K562 (cell line): Measurements from ENCODE around the gene TNIK. TPM values are rescaled to one million over a fixed set of nuclear protein-coding genes. Genes with fewer than 3 reads are reported as not detected.

ENCODE experiments used
- ATAC-seq: fragments of 200-7000 bp; cut with Tn5 transposase; 3 replicates; pipeline ENCODE4 v1.9.1; 2020; ENCODE audit warnings: moderate library complexity
- BruUV-seq: library from RNA; stranded (reverse); fragments of 400-500 nt; replicated peaks from 2 replicates; lab custom pipeline; 2021; lab: Mats Ljungman, UMichigan
- CTCF ChIA-PET: fragments of 300-600 bp; formaldehyde crosslinking; extraction: SDS; loops from one replicate; lab custom pipeline; 2021; ENCODE audit warnings: low intra/inter-chr PET ratio; lab: Yijun Ruan, JAX
- POLR2A ChIA-PET: fragments of 300-600, 350-650 bp; sonication (Branson Sonifier 250); formaldehyde crosslinking; extraction: SDS; loops from one replicate; lab custom pipeline; 2021; ENCODE audit warnings: antibody characterized with exemption, inconsistent platforms; lab: Yijun Ruan, JAX
- DNase-seq, 4 experiments: peaks; one replicate each; pipeline versions ENCODE4 v3.0.0 to v3.0.0-alpha.2; 2011 to 2018; ENCODE audit warnings: low spot score in 3 of 4, mixed read lengths in 3 of 4; ENCODE audit errors: extremely low read depth in 1 of 4
- FAIRE-seq: peaks from 2 replicates; lab custom pipeline; 2011; peaks lifted over from hg19 to GRCh38; lab: Jason Lieb, UNC
- H2AFZ ChIP-seq: 2 replicates; pipeline ENCODE4 v1.6.0; 2011; ENCODE audit warnings: low read depth, low read length, control low read depth, inconsistent platforms
- H3K27ac ChIP-seq: fragments of 200-600 bp; 3 replicates; pipeline ENCODE4 v1.8.0; 2011; ENCODE audit warnings: low read depth, mild to moderate bottlenecking, control low read depth, inconsistent platforms, low read length, moderate library complexity, mixed read lengths; ENCODE audit errors: extremely low read depth
- H3K27me3 ChIP-seq, 2 experiments: fragments of 300-600 bp in 1 of 2; 2 replicates in 1 of 2; 3 replicates in 1 of 2; pipeline versions ENCODE4 v1.6.0 to v1.8.0; 2011; ENCODE audit warnings: inconsistent platforms in 2 of 2, low read length in 2 of 2, mild to moderate bottlenecking in 1 of 2, mixed read lengths in 1 of 2, moderate library complexity in 1 of 2; ENCODE audit not compliant: control insufficient read depth in 2 of 2, insufficient read depth in 2 of 2
- H3K36me3 ChIP-seq: fragments of 300-600 bp; 3 replicates; pipeline ENCODE4 v1.8.0; 2011; ENCODE audit warnings: mild to moderate bottlenecking, low read length, inconsistent platforms; ENCODE audit not compliant: control insufficient read depth, insufficient read depth
- H3K4me1 ChIP-seq, 2 experiments: fragments of 200-600 bp in 1 of 2; replicated peaks in 1 of 2; 2 replicates in 1 of 2; 3 replicates in 1 of 2; pipeline versions ENCODE4 v1.5.1 to v1.8.0; 2011; ENCODE audit warnings: inconsistent platforms in 2 of 2, low read length in 2 of 2, mild to moderate bottlenecking in 1 of 2, mixed read lengths in 1 of 2, moderate library complexity in 1 of 2; ENCODE audit not compliant: control insufficient read depth in 2 of 2, insufficient read depth in 2 of 2
- H3K4me2 ChIP-seq: 2 replicates; pipeline ENCODE4 v1.6.1; 2011; ENCODE audit warnings: low read length, control low read depth, inconsistent platforms, mixed read lengths; ENCODE audit not compliant: insufficient read depth
- H3K4me3 ChIP-seq: fragments of 200-600 bp; sonication (generic), shearing (Covaris generic); 2 replicates; pipeline ENCODE4 v1.5.1; 2016; ENCODE audit warnings: control low read depth, inconsistent platforms
- H3K79me2 ChIP-seq: fragments of 200-600 bp; 3 replicates; pipeline ENCODE4 v1.8.0; 2011; ENCODE audit warnings: low read length, inconsistent platforms; ENCODE audit not compliant: control insufficient read depth, insufficient read depth
- H3K9ac ChIP-seq, 2 experiments: 2 replicates each; pipeline versions ENCODE4 v1.6.0 to v1.6.1; 2011; ENCODE audit warnings: low read depth in 2 of 2, low read length in 2 of 2, control low read depth in 1 of 2, inconsistent platforms in 1 of 2, mild to moderate bottlenecking in 1 of 2, mixed read lengths in 1 of 2; ENCODE audit not compliant: insufficient read depth in 1 of 2
- H3K9me1 ChIP-seq: one replicate; pipeline ENCODE4 v1.6.0; 2011; ENCODE audit warnings: inconsistent platforms, mild to moderate bottlenecking, low read length, moderate library complexity; ENCODE audit not compliant: control insufficient read depth, insufficient read depth
- H3K9me3 ChIP-seq: replicated peaks from 2 replicates; pipeline ENCODE4 v1.5.1; 2011; ENCODE audit warnings: low read depth, low read length, inconsistent platforms; ENCODE audit not compliant: control insufficient read depth, insufficient read depth
- H4K20me1 ChIP-seq: replicated peaks from 2 replicates; pipeline ENCODE4 v1.6.1; 2011; ENCODE audit warnings: low read length, inconsistent platforms, mixed read lengths; ENCODE audit not compliant: control insufficient read depth, insufficient read depth
- GTF2A2 ChIP-seq: IDR thresholded peaks from 2 replicates; pipeline ENCODE4 v1.6.1; 2016; ENCODE audit warnings: mild to moderate bottlenecking, missing genetic modification characterization, missing compliant biosample characterization
- KAT8 ChIP-seq: fragments of 450-650 bp; IDR thresholded peaks from 2 replicates; pipeline ENCODE4 v1.6.1; 2016; ENCODE audit warnings: low read depth, mild to moderate bottlenecking
- STAT5A ChIP-seq: IDR thresholded peaks from 2 replicates; pipeline ENCODE4 v1.6.1; 2012; ENCODE audit warnings: low read length, inconsistent platforms, borderline replicate concordance
- ZNF76 ChIP-seq: fragments of 250-450 bp; sonication (Bioruptor Pico); IDR thresholded peaks from 2 replicates; pipeline ENCODE4 v1.4.0; 2020; ENCODE audit warnings: mild to moderate bottlenecking, moderate library complexity, borderline replicate concordance
- WGBS: fragments of 100-300 bp; shearing (Covaris generic); methylation state at CpG from one replicate; pipeline ENCODE4 v1.1.6; 2016; ENCODE audit warnings: low coverage, mixed read lengths; ENCODE audit not compliant: insufficient coverage; ENCODE audit errors: missing lambda C conversion rate; 5-methylcytosine and 5-hydroxymethylcytosine counted together
- in situ Hi-C: fragments of 300-500 bp; cut with MboI; formaldehyde crosslinking; loops from 4 replicates; pipeline ENCODE4 v1.15.0; 2018; ENCODE audit warnings: inconsistent platforms, mixed read lengths
- intact Hi-C: fragments of 100-400 bp; cut with micrococcal nuclease; formaldehyde crosslinking; loops from 2 replicates; pipeline ENCODE4 v1.14.2; 2022
- polyA plus RNA-seq, 8 experiments: library from polyadenylated mRNA; depleted of rRNA in 4 of 8; stranded (reverse) in 5 of 8; unstranded in 3 of 8; fragments of >200 nt; fragmentation: Nextera tagmentation in 2 of 8; fragmentation: Illumina TruSeq in 1 of 8; extraction: Ambion mirVana in 2 of 8; extraction: Trizol in 1 of 8; gene quantifications; 2 replicates each; pipeline versions ENCODE4 v1.2.1 to v1.2.3, GENCODE V29; 2011 to 2014; ENCODE audit warnings: inconsistent platforms in 1 of 8, missing spikeins in 1 of 8
- total RNA-seq, 7 experiments: library from RNA; depleted of rRNA in 6 of 7; stranded (reverse); fragments of >200 nt in 6 of 7; fragmentation: Illumina TruSeq in 2 of 7; extraction: Trizol in 2 of 7; gene quantifications; 2 replicates each; pipeline versions ENCODE4 v1.2.1 to v1.2.3, GENCODE V29; 2011 to 2021; ENCODE audit warnings: low replicate concordance in 1 of 7

The TNIK gene
- total and polyA plus RNA-seq, 9 of the 15 experiments (the other 6 are each of a cell fraction or from before 2014, with no cell fraction given) = 6.6 to 39.0 (median 24.7) TPM

GRCh38 chr3:171101982-171102641, 358.1 kb downstream of the TNIK start:
- DNase-seq = no peak
- Histone ChIP-seq H3K9ac (no peak overlapping the region), H3K27ac (no peak overlapping the region), H2AFZ (no peak overlapping the region), H3K4me3 (no peak overlapping the region), H3K9me3 (no peaks in the 10 kb centered on the region), H3K4me2 (no peak overlapping the region), H3K9me1 (no peaks in the 10 kb centered on the region), H3K27me3 (no peaks in the 10 kb centered on the region), H3K4me1 (no peaks in the 10 kb centered on the region), H3K36me3 (peaks cover 28% of the 10 kb centered on the region), H3K79me2 (no peaks in the 10 kb centered on the region), H4K20me1 (no peaks in the 10 kb centered on the region)
- WGBS = 97% methylated on average over 2 of the region's 2 CpGs
- intact Hi-C loops = no loop called here
- BruUV-seq = no TSS peak
- ChIA-PET CTCF (interaction anchor here (0.8 kb wide), 1 partner anchor 140 kb away, joined by 3 read pairs; no protein-coding TSS in a partner anchor), POLR2A (no interaction called here)
- no peak for FAIRE-seq
- TF ChIP-seq STAT5A (no peak), ZNF76 (no peak), KAT8 (no peak)
- ATAC-seq = no peak
- in situ Hi-C loops = no loop called here

GRCh38 chr3:171099911-171100310, 360.3 kb downstream of the TNIK start:
- Histone ChIP-seq H3K9me1 (no peaks in the 10 kb centered on the region), H2AFZ (no peak overlapping the region), H3K36me3 (peaks cover 21% of the 10 kb centered on the region), H3K4me3 (no peak overlapping the region), H3K9me3 (no peaks in the 10 kb centered on the region), H4K20me1 (no peaks in the 10 kb centered on the region), H3K4me1 (no peaks in the 10 kb centered on the region), H3K27me3 (no peaks in the 10 kb centered on the region), H3K79me2 (no peaks in the 10 kb centered on the region), H3K9ac (no peak overlapping the region), H3K27ac (no peak overlapping the region), H3K4me2 (no peak overlapping the region)
- TF ChIP-seq GTF2A2 (tag) = no peak
- WGBS = 86% methylated on average over 1 of the region's 1 CpG
- no TSS peak for BruUV-seq
- intact Hi-C loops = no loop called here
- DNase-seq (no peak), FAIRE-seq (no peak), ATAC-seq (no peak)
- CTCF ChIA-PET = no interaction called here
- in situ Hi-C loops = no loop called here
- POLR2A ChIA-PET = no interaction called here
